A549 (cell line): ENCODE data around the gene EVPLL. TPM values are rescaled to one million over a fixed set of nuclear protein-coding genes. Genes with fewer than 3 reads are reported as not detected.

ENCODE experiments used
- ATAC-seq, 2 experiments: fragments of 200-7000 bp in 1 of 2; fragments of >200 bp in 1 of 2; cut with Nextera tagmentation in 1 of 2; cut with Tn5 transposase in 1 of 2; 3 replicates each; pipeline versions ENCODE4 v1.8.0 to v1.9.1; 2018 to 2020; ENCODE audit warnings: mild to moderate bottlenecking in 1 of 2, moderate library complexity in 1 of 2
- CTCF ChIA-PET: fragments of 300-600 bp; sonication (Branson Sonifier 250); formaldehyde crosslinking; extraction: SDS; loops from one replicate; lab custom pipeline; 2021; ENCODE audit warnings: antibody characterized with exemption, inconsistent platforms; lab: Yijun Ruan, JAX
- POLR2A ChIA-PET: fragments of 350-600 bp; formaldehyde crosslinking; extraction: SDS; loops from one replicate; lab custom pipeline; 2021; ENCODE audit warnings: antibody characterized with exemption, inconsistent platforms; lab: Yijun Ruan, JAX
- DNase-seq, 2 experiments: peaks; one replicate each; pipeline versions ENCODE4 v3.0.0 to v3.0.0-alpha.2; 2011 to 2016; ENCODE audit warnings: low read depth in 1 of 2, low spot score in 1 of 2
- FAIRE-seq: peaks from 2 replicates; lab custom pipeline; 2011; peaks lifted over from hg19 to GRCh38; lab: Jason Lieb, UNC
- H3K27ac ChIP-seq, 2 experiments: fragments of >200 bp; sonication (Bioruptor Twin); formaldehyde crosslinking; 3 replicates each; pipeline ENCODE4 v1.5.1; 2016 to 2017
- H3K4me1 ChIP-seq: fragments of >200 bp; sonication (Bioruptor Twin); formaldehyde crosslinking; 3 replicates; pipeline ENCODE4 v1.6.1; 2016
- H3K4me2 ChIP-seq: fragments of >200 bp; sonication (Bioruptor Twin); formaldehyde crosslinking; 3 replicates; pipeline ENCODE4 v1.6.1; 2016
- H3K4me3 ChIP-seq: fragments of >200 bp; sonication (Bioruptor Twin); formaldehyde crosslinking; 3 replicates; pipeline ENCODE4 v1.5.1; 2016
- H3K9me3 ChIP-seq: fragments of >200 bp; sonication (Bioruptor Twin); formaldehyde crosslinking; 3 replicates; pipeline ENCODE4 v1.6.1; 2016
- ATOH8 ChIP-seq: fragments of 250-450 bp; sonication (Bioruptor Pico); IDR thresholded peaks from 2 replicates; pipeline ENCODE4 v1.5.0; 2020; ENCODE audit warnings: low read depth, mild to moderate bottlenecking, moderate library complexity
- BCL3 ChIP-seq: fragments of >200 bp; sonication (Bioruptor Twin); formaldehyde crosslinking; IDR thresholded peaks from 3 replicates; pipeline ENCODE4 v1.6.1; 2016
- BHLHE40 ChIP-seq: IDR thresholded peaks from 2 replicates; pipeline ENCODE4 v1.6.1; 2012; ENCODE audit warnings: low read depth, low read length, inconsistent platforms
- CEBPB ChIP-seq, 2 experiments: fragments of >200 bp in 1 of 2; sonication (Bioruptor Twin) in 1 of 2; formaldehyde crosslinking in 1 of 2; IDR thresholded peaks; 2 replicates each; pipeline ENCODE4 v1.6.1; 2012 to 2016
- CHD4 ChIP-seq: fragments of 200-600 bp; sonication (generic); IDR thresholded peaks from 2 replicates; pipeline ENCODE4 v1.6.1; 2016; ENCODE audit warnings: antibody characterized with exemption, mild to moderate bottlenecking, borderline replicate concordance
- E2F6 ChIP-seq: IDR thresholded peaks from 2 replicates; pipeline ENCODE4 v1.6.1; 2012; ENCODE audit warnings: low read depth, borderline replicate concordance
- FOSL2 ChIP-seq, 2 experiments: fragments of 450-650 bp in 1 of 2; fragments of >200 bp in 1 of 2; sonication (Bioruptor Twin) in 1 of 2; formaldehyde crosslinking; IDR thresholded peaks; 2 replicates each; pipeline versions ENCODE4 v1.5.0 to v1.6.1; 2016 to 2020; ENCODE audit warnings: mild to moderate bottlenecking in 1 of 2, moderate library complexity in 1 of 2
- HDAC2 ChIP-seq: fragments of 200-600 bp; sonication (generic); IDR thresholded peaks from 2 replicates; pipeline ENCODE4 v1.6.1; 2016
- HEYL ChIP-seq: fragments of 250-450 bp; sonication (Bioruptor Pico); IDR thresholded peaks from 2 replicates; pipeline ENCODE4 v1.8.0; 2021; ENCODE audit warnings: mild to moderate bottlenecking, moderate library complexity
- HOXA7 ChIP-seq: fragments of 250-450 bp; sonication (Bioruptor Pico); IDR thresholded peaks from 2 replicates; pipeline ENCODE4 v1.5.0; 2020; ENCODE audit warnings: mild to moderate bottlenecking, moderate library complexity
- HOXB5 ChIP-seq: fragments of 250-450 bp; sonication (Bioruptor Pico); IDR thresholded peaks from 2 replicates; pipeline ENCODE4 v1.5.0; 2020; ENCODE audit warnings: mild to moderate bottlenecking, moderate library complexity
- MAFK ChIP-seq: fragments of 450-650 bp; IDR thresholded peaks from 2 replicates; pipeline ENCODE4 v1.6.1; 2014; ENCODE audit not compliant: partially characterized antibody
- MAZ ChIP-seq: fragments of 150-350 bp; IDR thresholded peaks from 2 replicates; pipeline ENCODE4 v1.6.1; 2014; ENCODE audit warnings: antibody characterized with exemption, low read depth, low read length, borderline replicate concordance
- NFE2L2 ChIP-seq: fragments of 150-350 bp; conservative IDR thresholded peaks from 2 replicates; pipeline ENCODE4 v1.6.1; 2014; ENCODE audit warnings: low read length
- NR3C1 ChIP-seq: fragments of >200 bp; sonication (Bioruptor Twin); formaldehyde crosslinking; IDR thresholded peaks from 3 replicates; pipeline ENCODE4 v1.6.1; 2017
- RARB ChIP-seq: fragments of 250-450 bp; sonication (Bioruptor Pico); IDR thresholded peaks from 2 replicates; pipeline ENCODE4 v1.8.0; 2021; ENCODE audit warnings: mild to moderate bottlenecking, moderate library complexity
- RFX5 ChIP-seq: fragments of 450-650 bp; IDR thresholded peaks from 2 replicates; pipeline ENCODE4 v1.7.1; 2014; ENCODE audit warnings: antibody characterized with exemption, mild to moderate bottlenecking, moderate library complexity
- SMC3 ChIP-seq: fragments of >200 bp; sonication (Bioruptor Twin); formaldehyde crosslinking; IDR thresholded peaks from 3 replicates; pipeline ENCODE4 v1.6.1; 2018; ENCODE audit warnings: inconsistent platforms
- SREBF2 ChIP-seq: fragments of 450-650 bp; IDR thresholded peaks from 2 replicates; pipeline ENCODE4 v1.6.1; 2014; ENCODE audit warnings: mild to moderate bottlenecking, moderate library complexity
- ZSCAN20 ChIP-seq: fragments of 250-450 bp; sonication (Bioruptor Pico); IDR thresholded peaks from 2 replicates; pipeline ENCODE4 v1.8.0; 2022; ENCODE audit warnings: mild to moderate bottlenecking, moderate library complexity
- WGBS: methylation state at CpG from one replicate; pipeline ENCODE4 v1.1.6; 2017; ENCODE audit errors: missing lambda C conversion rate; 5-methylcytosine and 5-hydroxymethylcytosine counted together
- polyA plus RNA-seq, 4 experiments: library from polyadenylated mRNA; depleted of rRNA in 3 of 4; stranded (reverse); fragments of >200 nt; fragmentation: RNase III in 1 of 4; extraction: RNeasy Plus Mini Kit Qiagen cat#74134 plus additional on column Dnase treatment in 1 of 4; gene quantifications; 2 replicates in 3 of 4; 3 replicates in 1 of 4; pipeline ENCODE4 v1.2.3, GENCODE V29; 2011 to 2017

EVPLL gene
- polyA plus RNA-seq, 2 of the 4 experiments (the other 2 are of a cell fraction): 0.05 TPM; not detected in 1

GRCh38 chr17:18356624-18357023 is 21.0 kb upstream of the EVPLL start:
- 83% methylated on average over 10 of the region's 10 CpGs for WGBS
- Histone ChIP-seq H3K4me1 (peaks cover 20% of the 10 kb centered on the region), H3K4me3 (no peak overlapping the region), H3K27ac (peak overlapping the region; percentile 61 to 75; a peak in 5 of 6 replicates), H3K4me2 (peak overlapping the region; percentile 62), H3K9me3 (no peaks in the 10 kb centered on the region)
- ATAC-seq (peak in 1 of 2 experiments; percentile 47; a peak in 4 of 6 replicates), DNase-seq (no peak), FAIRE-seq (peak; percentile 49)
- TF ChIP-seq MAFK (peak; percentile 51), CEBPB (IDR thresholded peaks at IDR 0.05) (peak; percentile 17 to 18; a peak in 2 of 4 replicates), CHD4 (no peak)
- ChIA-PET POLR2A (no interaction called here), CTCF (interaction anchor here (1.4 kb wide), 1 partner anchor 9 kb away, joined by 6 read pairs; no protein-coding TSS in a partner anchor)

- ATAC-seq (no peak), DNase-seq (no peak), FAIRE-seq (no peak)
- Histone ChIP-seq H3K4me1 (peaks cover 28% of the 10 kb centered on the region), H3K27ac (no peak overlapping the region), H3K9me3 (no peaks in the 10 kb centered on the region), H3K4me2 (no peak overlapping the region), H3K4me3 (no peak overlapping the region)
- CTCF ChIA-PET: interaction anchor here (0.7 kb wide), 1 partner anchor 92 kb away, joined by 4 read pairs; no protein-coding TSS in a partner anchor
- TF ChIP-seq E2F6: no peak
- POLR2A ChIA-PET: no interaction called here
- WGBS: 82% methylated on average over 8 of the region's 8 CpGs
These were observed 17.1 kb upstream of the EVPLL start for GRCh38 chr17:18360518-18360917.

GRCh38 chr17:18361837-18362697 is 15.5 kb upstream of the EVPLL start:
- 74% methylated on average over 15 of the region's 15 CpGs for WGBS
- CTCF ChIA-PET: interaction anchor here (0.7 to 2.4 kb wide), 8 partner anchors 10 to 145 kb away, joined by 3 to 6 read pairs (median 3); no protein-coding TSS in a partner anchor
- DNase-seq (no peak), FAIRE-seq (no peak), ATAC-seq (no peak)
- TF ChIP-seq MAFK: no peak
- no peak for TF ChIP-seq HEYL (CRISPR knock-in tag)
- TF ChIP-seq SREBF2: no peak
- TF ChIP-seq BHLHE40: no peak
- TF ChIP-seq ZSCAN20 (CRISPR knock-in tag): no peak
- no peak for TF ChIP-seq MAZ
- no peak for TF ChIP-seq NFE2L2
- no peak for TF ChIP-seq HOXA7
- H3K4me2 ChIP-seq: peak overlapping the region; percentile 86
- H3K27ac ChIP-seq: peak overlapping the region; percentile 80 to 93
- H3K4me3 ChIP-seq: peak overlapping the region; percentile 71
- POLR2A ChIA-PET: no interaction called here
- no peaks in the 10 kb centered on the region for H3K9me3 ChIP-seq
- peaks cover 19% of the 10 kb centered on the region for H3K4me1 ChIP-seq

- no peak for FAIRE-seq
These were observed 14.9 kb upstream of the EVPLL start for GRCh38 chr17:18362698-18363100.

More at GRCh38 chr17:18362698-18363100, 14.9 kb upstream of the EVPLL start:
- CTCF ChIA-PET: interaction anchor here (1.0 to 2.4 kb wide), 7 partner anchors 11 to 146 kb away, joined by 3 to 6 read pairs (median 3); no protein-coding TSS in a partner anchor
- Histone ChIP-seq H3K27ac (peak overlapping the region; percentile 80 to 93), H3K4me1 (peaks cover 14% of the 10 kb centered on the region), H3K4me3 (peak overlapping the region; percentile 71), H3K9me3 (no peaks in the 10 kb centered on the region), H3K4me2 (peak overlapping the region; percentile 86)
- ATAC-seq (peak; percentile 31 to 54; a peak in 5 of 6 replicates), DNase-seq (peak; percentile 34 to 61)
- no peak for TF ChIP-seq MAFK
- no peak for TF ChIP-seq FOSL2 (IDR thresholded peaks at IDR 0.05)
- TF ChIP-seq FOSL2 (CRISPR knock-in tag; IDR thresholded peaks at IDR 0.05): no peak
- no peak for TF ChIP-seq RFX5
- no peak for TF ChIP-seq BCL3
- TF ChIP-seq HDAC2: no peak
- TF ChIP-seq HOXB5 (CRISPR knock-in tag): no peak
- TF ChIP-seq ATOH8 (CRISPR knock-in tag): no peak
- no peak for TF ChIP-seq CEBPB (IDR thresholded peaks at IDR 0.05)
- TF ChIP-seq BHLHE40: no peak
- TF ChIP-seq RARB (CRISPR knock-in tag): no peak
- TF ChIP-seq E2F6: no peak
- TF ChIP-seq SMC3: no peak
- TF ChIP-seq NR3C1: no peak
- WGBS: 3% methylated on average over 14 of the region's 14 CpGs
- POLR2A ChIA-PET: interaction anchor here (0.8 to 1.2 kb wide), 3 partner anchors 9 to 179 kb away, joined by 3 to 4 read pairs (median 3); partner anchors contain the start of gene ALKBH5
